ENCODE measurements around the gene GRIN1.
A peak's percentile ranks its signal among the peaks of the same experiment; 100 is the strongest.
"Not testable (repeated sequence)": the region's sequence is repeated elsewhere in the genome, so short reads cannot be mapped to it uniquely, and the experiment has no call there.

Gene GRIN1

DNA sequence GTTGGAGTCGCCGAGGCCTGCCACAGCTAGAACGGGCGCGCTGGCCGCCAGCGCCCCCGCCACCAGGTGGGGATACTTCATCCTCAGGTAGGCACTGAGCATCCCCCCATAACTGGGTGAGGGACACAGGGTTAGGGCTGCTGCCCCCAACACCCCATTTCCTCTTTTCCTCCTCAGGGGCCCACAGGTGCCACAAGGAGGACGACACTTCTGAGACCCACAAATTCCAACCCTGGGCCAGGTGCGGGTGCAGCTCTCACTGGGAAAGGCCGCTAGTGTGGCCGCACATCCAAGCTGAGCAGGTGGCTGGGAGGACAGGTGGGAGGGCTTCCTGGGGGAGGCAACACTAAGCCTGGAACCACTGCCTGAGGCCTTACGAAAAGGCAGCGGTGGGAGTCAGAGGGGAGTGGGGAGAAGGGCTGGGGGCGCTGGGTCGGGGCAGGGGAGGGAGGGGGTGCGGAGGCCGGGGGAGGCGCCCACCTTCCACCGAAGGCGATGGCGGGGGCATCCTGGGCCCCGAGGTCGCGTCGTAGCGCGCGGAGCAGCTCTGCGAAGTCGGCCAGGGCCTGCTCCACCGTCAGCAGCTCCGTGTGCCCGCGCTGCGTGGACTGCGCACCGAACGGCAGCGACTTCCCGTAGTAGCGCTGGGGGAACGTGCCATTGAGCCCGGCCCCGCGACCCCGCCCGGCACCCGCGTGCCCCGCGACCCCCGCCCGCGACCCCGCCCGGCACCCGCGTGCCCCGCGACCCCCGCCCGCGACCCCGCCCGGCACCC, 25.4 kb upstream of the GRIN1 start:
- H3K27ac ChIP-seq = peak overlapping the region; percentile 91
- TF ChIP-seq, protein P1, sequence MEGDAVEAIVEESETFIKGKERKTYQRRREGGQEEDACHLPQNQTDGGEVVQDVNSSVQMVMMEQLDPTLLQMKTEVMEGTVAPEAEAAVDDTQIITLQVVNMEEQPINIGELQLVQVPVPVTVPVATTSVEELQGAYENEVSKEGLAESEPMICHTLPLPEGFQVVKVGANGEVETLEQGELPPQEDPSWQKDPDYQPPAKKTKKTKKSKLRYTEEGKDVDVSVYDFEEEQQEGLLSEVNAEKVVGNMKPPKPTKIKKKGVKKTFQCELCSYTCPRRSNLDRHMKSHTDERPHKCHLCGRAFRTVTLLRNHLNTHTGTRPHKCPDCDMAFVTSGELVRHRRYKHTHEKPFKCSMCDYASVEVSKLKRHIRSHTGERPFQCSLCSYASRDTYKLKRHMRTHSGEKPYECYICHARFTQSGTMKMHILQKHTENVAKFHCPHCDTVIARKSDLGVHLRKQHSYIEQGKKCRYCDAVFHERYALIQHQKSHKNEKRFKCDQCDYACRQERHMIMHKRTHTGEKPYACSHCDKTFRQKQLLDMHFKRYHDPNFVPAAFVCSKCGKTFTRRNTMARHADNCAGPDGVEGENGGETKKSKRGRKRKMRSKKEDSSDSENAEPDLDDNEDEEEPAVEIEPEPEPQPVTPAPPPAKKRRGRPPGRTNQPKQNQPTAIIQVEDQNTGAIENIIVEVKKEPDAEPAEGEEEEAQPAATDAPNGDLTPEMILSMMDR (conservative IDR thresholded peaks at IDR 0.05) = 0 out of 2 replicates have a peak, but pooled peaks have one; percentile 12

DNA sequence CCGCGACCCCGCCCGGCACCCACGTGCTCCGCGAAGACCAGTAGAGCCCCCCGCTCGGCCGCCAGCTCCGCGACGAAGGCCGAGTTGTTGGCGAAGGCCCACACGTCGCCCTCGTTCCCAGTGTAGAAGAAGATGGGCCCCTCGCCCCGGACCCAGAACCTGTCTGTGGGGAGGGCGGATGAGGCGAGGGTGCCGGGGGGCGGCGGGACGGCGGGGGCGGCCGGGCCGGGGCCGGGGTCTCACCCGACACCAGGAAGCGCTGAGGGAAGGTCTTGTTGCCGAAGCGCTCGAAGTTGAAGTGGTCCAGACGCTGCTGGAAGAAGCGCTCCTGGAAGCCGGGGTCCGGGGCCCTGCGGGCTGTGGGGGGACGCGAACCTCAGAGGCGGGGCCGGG, 24.7 kb upstream of the GRIN1 start:
- TF ChIP-seq, protein P1 (conservative IDR thresholded peaks at IDR 0.05) = no peak
- H3K27ac ChIP-seq = peak overlapping the region; percentile 91

DNA sequence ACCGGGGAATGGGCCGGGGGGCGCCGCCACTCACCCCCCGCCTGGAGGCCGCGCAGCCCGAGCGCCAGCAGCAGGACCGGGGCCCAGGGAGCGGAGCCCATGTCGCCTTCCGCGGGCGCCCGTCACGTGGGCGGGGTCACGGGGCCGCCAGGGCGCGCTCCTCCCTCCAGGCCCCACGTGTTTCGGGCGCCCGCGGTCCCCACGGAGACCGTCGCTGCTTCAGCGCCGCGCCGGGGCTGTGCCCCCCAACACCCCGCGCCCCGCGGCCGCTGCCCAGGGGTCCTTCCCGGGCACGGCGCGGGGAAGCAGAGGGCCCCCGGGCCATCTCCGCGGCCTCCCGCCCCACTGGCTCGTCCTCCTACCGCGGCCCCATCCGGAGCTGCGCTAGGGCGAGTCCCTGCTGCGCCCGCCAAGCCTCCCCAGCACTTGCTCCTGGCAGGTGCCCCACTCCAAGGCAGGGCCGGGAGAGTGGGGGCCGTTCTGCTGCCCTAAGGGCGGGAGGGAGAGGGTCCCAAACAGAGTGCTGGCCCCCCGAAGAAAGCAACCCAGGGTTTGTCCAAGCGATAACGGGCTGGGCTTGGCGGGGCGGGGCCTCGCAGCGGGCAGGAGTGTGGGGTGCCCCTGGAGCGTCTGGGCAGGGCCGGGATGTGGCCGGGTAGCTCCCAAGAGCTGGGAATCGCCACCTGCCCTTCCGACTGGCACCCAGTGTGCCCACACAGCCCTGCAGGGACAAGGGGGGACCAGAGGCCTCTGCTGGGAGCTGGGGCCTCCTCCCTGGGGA, 24.2 kb upstream of the GRIN1 start, which contains the start of gene DPP7:
Gene DPP7 (minus strand): TSS at position 121 of the 781 bp plus-strand sequence. CDS start 20 bp downstream, at position 101.
- peak within 1 kb of the TSS; percentile 91 for H3K27ac ChIP-seq
- TF ChIP-seq, protein P1 (conservative IDR thresholded peaks at IDR 0.05) = no peak

DNA sequence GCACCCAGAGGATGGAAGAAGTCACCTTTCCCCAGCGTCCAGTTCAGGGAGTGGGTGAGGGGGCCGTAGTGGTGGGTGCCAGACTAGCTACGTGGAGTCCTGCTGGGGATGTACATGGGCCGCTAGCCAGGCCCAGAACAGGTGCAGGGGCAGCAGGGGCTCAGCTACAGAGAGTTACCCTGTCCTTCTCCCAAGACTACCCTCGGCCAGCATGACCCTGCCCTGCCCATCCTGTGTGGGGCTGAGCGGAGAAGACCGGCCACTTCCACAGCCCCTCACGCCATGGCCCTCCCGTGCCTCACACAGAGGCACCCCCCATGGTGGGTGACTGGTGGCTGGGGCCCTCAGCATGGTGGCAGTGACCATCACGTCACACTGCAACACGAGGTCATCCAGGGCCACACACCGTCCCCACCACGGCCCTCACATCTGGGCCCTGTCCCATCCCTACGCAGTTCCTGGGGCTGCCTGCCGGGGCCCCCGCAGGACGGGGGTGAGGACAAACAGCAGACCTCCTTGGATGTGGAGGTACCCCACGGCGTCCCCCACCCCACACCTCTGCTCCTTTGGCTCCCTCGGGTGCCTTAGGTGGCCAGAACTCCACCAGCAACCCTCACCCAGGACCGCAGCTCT, 23.4 kb upstream of the GRIN1 start:
- TF ChIP-seq, protein P1 (conservative IDR thresholded peaks at IDR 0.05) = no peak
- H3K27ac ChIP-seq = peak overlapping the region; percentile 91

DNA sequence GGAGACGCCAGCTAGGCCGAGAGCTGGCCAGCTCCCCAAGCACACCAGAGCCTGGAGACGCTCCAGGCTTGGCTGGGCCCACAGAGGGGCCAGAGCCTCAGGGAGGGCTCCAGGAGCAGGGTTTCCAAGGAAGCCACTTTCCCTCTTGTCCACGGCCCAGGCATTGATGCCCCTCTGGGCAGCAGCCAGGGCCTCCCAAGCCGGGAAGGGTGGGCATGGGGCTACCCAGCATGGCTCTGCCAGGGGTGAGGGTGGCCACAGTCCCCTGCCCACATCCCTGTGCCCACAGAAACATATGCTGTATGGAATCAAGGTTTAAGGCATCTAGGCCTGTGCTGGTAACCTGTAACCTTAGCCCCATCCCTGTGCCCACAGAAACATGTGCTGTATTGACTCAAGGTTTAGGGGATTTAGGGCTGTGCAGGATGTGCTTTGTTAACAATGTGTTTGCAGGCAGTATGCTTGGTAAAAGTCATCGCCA, 22.9 kb upstream of the GRIN1 start:
- peak overlapping the region; percentile 91 for H3K27ac ChIP-seq
- TF ChIP-seq, protein P1 (conservative IDR thresholded peaks at IDR 0.05) = no peak

DNA sequence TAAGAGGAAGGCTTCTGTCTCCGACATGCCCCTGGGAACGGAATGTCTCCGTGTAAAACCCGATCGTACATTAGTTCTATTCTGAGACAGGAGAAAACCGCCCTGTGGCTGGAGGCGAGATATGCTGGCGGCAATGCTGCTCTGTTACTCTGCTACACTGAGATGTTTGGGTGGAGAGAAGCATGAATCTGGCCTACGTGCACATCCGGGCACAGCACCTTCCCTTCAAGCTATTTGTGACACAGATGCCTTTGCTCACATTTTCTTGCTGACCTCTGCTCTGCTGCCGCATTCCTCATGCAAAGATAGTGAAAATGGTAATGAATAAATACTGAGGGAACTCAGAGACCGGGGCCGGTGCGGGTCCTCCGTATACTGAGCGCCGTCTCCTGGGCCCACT, 22.2 kb upstream of the GRIN1 start:
- TF ChIP-seq, protein P1 (conservative IDR thresholded peaks at IDR 0.05) = no peak
- H3K27ac ChIP-seq = no peak overlapping the region

DNA sequence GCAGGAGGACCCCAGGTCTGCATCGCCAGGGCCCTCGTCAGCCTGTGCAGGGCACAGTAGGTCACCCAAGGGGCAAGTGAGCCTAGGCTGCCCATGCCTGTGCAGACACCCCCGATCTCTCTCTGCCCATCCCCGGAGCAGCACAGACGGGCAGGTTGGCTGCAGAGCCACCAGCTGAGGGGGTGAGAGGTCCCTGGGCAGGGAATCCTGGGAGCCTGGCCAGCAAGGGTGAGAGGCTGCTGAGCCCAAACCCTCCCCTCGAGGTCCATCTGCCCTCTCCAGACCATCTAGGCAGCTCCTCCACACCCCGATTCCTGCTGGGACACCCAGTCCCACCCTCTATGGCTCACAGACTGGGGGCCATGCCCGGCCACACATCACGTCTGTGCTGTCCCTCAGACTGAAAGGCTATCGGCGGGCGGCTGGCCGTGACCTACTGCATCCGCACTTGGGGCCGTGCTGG, 21.7 kb upstream of the GRIN1 start:
- no peak overlapping the region for H3K27ac ChIP-seq
- TF ChIP-seq, protein P1 (conservative IDR thresholded peaks at IDR 0.05) = no peak

DNA sequence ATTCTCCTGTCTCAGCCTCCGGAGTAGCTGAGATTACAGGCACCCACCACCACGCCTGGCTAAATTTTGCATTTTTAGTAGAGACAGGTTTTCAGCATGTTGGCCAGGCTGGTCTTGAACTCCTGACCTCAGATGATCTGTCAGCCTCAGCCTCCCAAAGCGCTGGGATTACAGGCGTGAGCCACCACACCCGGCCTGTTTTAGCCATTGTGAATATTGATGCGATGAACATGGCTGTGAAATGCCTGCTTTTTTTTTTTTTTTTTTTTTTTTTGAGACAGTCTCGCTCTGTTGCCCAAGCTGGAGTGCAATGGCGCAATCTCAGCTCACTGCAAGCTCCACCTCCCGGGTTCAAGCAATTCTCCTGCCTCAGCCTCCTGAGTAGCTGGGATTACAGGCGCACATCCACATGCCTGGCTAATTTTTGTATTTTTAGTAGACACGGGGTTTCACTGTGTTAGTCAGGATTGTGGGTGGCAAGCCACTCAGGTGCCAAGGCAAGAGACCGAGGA, 20.8 kb upstream of the GRIN1 start:
- H3K27ac ChIP-seq = not testable (repeated sequence)

DNA sequence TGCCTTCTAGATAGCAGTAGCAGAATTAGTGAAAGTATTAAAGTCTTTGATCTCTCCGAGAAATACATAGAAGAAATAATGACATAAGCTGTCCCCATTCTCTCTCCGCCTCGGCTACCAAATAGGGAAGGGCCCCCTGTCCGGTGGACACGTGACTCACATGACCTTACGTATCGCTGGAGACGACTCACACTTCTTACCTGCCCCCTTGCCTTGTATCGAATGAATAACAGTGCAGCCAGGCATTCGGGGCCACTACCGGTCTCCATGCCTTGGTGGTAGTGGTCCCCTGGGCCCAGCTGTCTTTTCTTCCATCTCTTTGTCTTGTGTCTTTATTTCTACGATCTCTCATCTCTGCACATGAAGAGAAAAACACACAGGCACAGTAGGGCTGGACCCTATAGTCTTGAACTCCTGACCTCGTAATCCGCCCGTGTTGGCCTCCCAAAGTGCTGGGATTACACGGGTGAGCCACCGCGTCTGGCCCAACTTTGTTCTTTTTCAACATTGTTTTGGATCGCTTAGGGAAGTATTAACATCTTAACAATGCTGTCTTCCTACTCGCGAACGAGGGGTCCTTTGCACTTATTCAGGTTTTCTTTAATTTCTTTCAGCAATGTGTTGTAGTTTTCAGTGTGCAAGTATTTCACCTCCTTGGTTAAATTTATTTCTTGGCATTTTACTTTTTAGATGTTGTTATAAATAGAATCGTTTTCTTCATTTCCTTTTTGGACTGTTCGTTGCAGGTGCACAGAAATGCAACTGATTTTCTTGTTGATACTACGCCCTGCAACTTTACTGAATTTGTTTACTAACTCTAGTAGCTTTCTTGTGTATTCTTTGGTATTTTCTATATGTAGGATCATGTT, 16.8 kb upstream of the GRIN1 start:
- H3K27ac ChIP-seq = peak overlapping the region; percentile 2
